K562 (cell line): ENCODE results near the gene NPFF. TPM values are rescaled to one million over a fixed set of nuclear protein-coding genes. Genes with fewer than 3 reads are reported as not detected.

Experiments
- CBFB ChIP-seq: sonication (generic); formaldehyde crosslinking; IDR thresholded peaks from 2 replicates; pipeline ENCODE4 v1.4.0; 2020; ENCODE audit warnings: mild to moderate bottlenecking, missing genetic modification reagents
- CREB5 ChIP-seq: fragments of 250-450 bp; sonication (Bioruptor Pico); IDR thresholded peaks from 2 replicates; pipeline ENCODE4 v1.5.0; 2020; ENCODE audit warnings: mild to moderate bottlenecking
- CUX1 ChIP-seq: fragments of 200-800 bp; sonication (Bioruptor generic); IDR thresholded peaks from 2 replicates; pipeline ENCODE4 v1.6.1; 2016; ENCODE audit warnings: missing genetic modification characterization, missing compliant biosample characterization
- EP300 ChIP-seq: IDR thresholded peaks from 2 replicates; pipeline ENCODE4 v1.6.1; 2012; ENCODE audit warnings: low read length, improper control_type of control experiment
- ESRRB ChIP-seq: fragments of 250-450 bp; sonication (Bioruptor Pico); IDR thresholded peaks from 2 replicates; pipeline ENCODE4 v1.5.0; 2020; ENCODE audit warnings: mild to moderate bottlenecking, moderate library complexity, borderline replicate concordance
- GABPB1 ChIP-seq: sonication (generic); formaldehyde crosslinking; IDR thresholded peaks from 2 replicates; pipeline ENCODE4 v1.8.0; 2022; ENCODE audit warnings: mild to moderate bottlenecking, missing genetic modification reagents
- HBP1 ChIP-seq: fragments of 450-650 bp; formaldehyde crosslinking; IDR thresholded peaks from 2 replicates; pipeline ENCODE4 v1.4.0; 2022; ENCODE audit warnings: missing genetic modification characterization
- HDAC3 ChIP-seq: fragments of 450-650 bp; IDR thresholded peaks from 2 replicates; pipeline ENCODE4 v1.6.1; 2018; ENCODE audit warnings: borderline replicate concordance, mild to moderate bottlenecking, moderate library complexity; ENCODE audit not compliant: partially characterized antibody
- MAFG ChIP-seq: fragments of 450-650 bp; conservative IDR thresholded peaks from 2 replicates; pipeline ENCODE4 v1.6.1; 2016; ENCODE audit warnings: missing genetic modification characterization, missing compliant biosample characterization
- MEF2D ChIP-seq: conservative IDR thresholded peaks from 2 replicates; pipeline ENCODE4 v1.6.1; 2016; ENCODE audit warnings: low read depth, missing genetic modification characterization, missing compliant biosample characterization
- MTA3 ChIP-seq: fragments of 450-650 bp; formaldehyde crosslinking; IDR thresholded peaks from 2 replicates; pipeline ENCODE4 v1.6.1; 2017; ENCODE audit warnings: mild to moderate bottlenecking, borderline replicate concordance
- SIX5 ChIP-seq, 2 experiments: IDR thresholded peaks; 2 replicates each; pipeline ENCODE4 v1.6.1; 2011; ENCODE audit warnings: low read length in 2 of 2, borderline replicate concordance in 1 of 2, low read depth in 1 of 2, mild to moderate bottlenecking in 1 of 2, moderate library complexity in 1 of 2; ENCODE audit not compliant: insufficient read depth in 1 of 2
- ZNF184 ChIP-seq: sonication (generic); formaldehyde crosslinking; IDR thresholded peaks from 2 replicates; pipeline ENCODE4 v1.5.0; 2020; ENCODE audit warnings: missing genetic modification reagents
- ZNF431 ChIP-seq: sonication (generic); formaldehyde crosslinking; IDR thresholded peaks from 2 replicates; pipeline ENCODE4 v1.8.0; 2022; ENCODE audit warnings: mild to moderate bottlenecking, missing genetic modification reagents
- ZNF583 ChIP-seq: fragments of 250-450 bp; sonication (Bioruptor Pico); IDR thresholded peaks from 2 replicates; pipeline ENCODE4 v1.4.0; 2020
- ZNF830 ChIP-seq: fragments of 250-450 bp; sonication (Bioruptor Pico); IDR thresholded peaks from 2 replicates; pipeline ENCODE4 v1.5.0; 2021; ENCODE audit warnings: mild to moderate bottlenecking
- polyA plus RNA-seq, 8 experiments: library from polyadenylated mRNA; depleted of rRNA in 4 of 8; stranded (reverse) in 5 of 8; unstranded in 3 of 8; fragments of >200 nt; fragmentation: Nextera tagmentation in 2 of 8; fragmentation: Illumina TruSeq in 1 of 8; extraction: Ambion mirVana in 2 of 8; extraction: Trizol in 1 of 8; gene quantifications; 2 replicates each; pipeline versions ENCODE4 v1.2.1 to v1.2.3, GENCODE V29; 2011 to 2014; ENCODE audit warnings: inconsistent platforms in 1 of 8, missing spikeins in 1 of 8
- total RNA-seq, 7 experiments: library from RNA; depleted of rRNA in 6 of 7; stranded (reverse); fragments of >200 nt in 6 of 7; fragmentation: Illumina TruSeq in 2 of 7; extraction: Trizol in 2 of 7; gene quantifications; 2 replicates each; pipeline versions ENCODE4 v1.2.1 to v1.2.3, GENCODE V29; 2011 to 2021; ENCODE audit warnings: low replicate concordance in 1 of 7
- TF ChIP-seq, protein P1 (sequence below): sonication (generic); formaldehyde crosslinking; IDR thresholded peaks from 2 replicates; pipeline ENCODE4 v1.8.0; 2022; ENCODE audit warnings: missing genetic modification reagents, mild to moderate bottlenecking, moderate library complexity, borderline replicate concordance

The NPFF gene
- total and polyA plus RNA-seq, 9 of the 15 experiments (the other 6 are each of a cell fraction or from before 2014, with no cell fraction given): 0.15 to 1.2 (median 0.55) TPM; not detected in 6

GRCh38 chr12:53493610-53494391 lies 13.5 kb downstream of the NPFF start (continued):
- TF ChIP-seq CUX1 (CRISPR knock-in tag): no peak
- no peak for TF ChIP-seq ZNF184 (CRISPR knock-in tag)
- no peak for TF ChIP-seq ZNF431 (CRISPR knock-in tag)
- TF ChIP-seq CBFB: no peak
- TF ChIP-seq, protein P1, sequence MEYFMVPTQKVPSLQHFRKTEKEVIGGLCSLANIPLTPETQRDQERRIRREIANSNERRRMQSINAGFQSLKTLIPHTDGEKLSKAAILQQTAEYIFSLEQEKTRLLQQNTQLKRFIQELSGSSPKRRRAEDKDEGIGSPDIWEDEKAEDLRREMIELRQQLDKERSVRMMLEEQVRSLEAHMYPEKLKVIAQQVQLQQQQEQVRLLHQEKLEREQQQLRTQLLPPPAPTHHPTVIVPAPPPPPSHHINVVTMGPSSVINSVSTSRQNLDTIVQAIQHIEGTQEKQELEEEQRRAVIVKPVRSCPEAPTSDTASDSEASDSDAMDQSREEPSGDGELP: peak; percentile 62; the same call in 1 of the 2 replicates
- no peak for TF ChIP-seq ESRRB (CRISPR knock-in tag)
- TF ChIP-seq CREB5: no peak
- TF ChIP-seq MAFG (tag): no peak
- TF ChIP-seq MEF2D: 0 out of 2 replicates have a peak, but pooled peaks have one; percentile 26
- TF ChIP-seq EP300: peak; percentile 24; the same call in 1 of the 2 replicates
- TF ChIP-seq ZNF583 (CRISPR knock-in tag): 0 out of 2 replicates have a peak, but pooled peaks have one; percentile 13
- no peak for TF ChIP-seq GABPB1
- no peak for TF ChIP-seq MTA3
- no peak for TF ChIP-seq SIX5 (IDR thresholded peaks at IDR 0.05; ENCODE audit: borderline replicate concordance in 1 of 2, insufficient read depth in 1 of 2, low read depth in 1 of 2, low read length in 2 of 2)
- TF ChIP-seq HBP1: no peak
- no peak for TF ChIP-seq ZNF830 (CRISPR knock-in tag)
- TF ChIP-seq HDAC3: no peak
